ENCODE results near the gene CD320.

DNA sequence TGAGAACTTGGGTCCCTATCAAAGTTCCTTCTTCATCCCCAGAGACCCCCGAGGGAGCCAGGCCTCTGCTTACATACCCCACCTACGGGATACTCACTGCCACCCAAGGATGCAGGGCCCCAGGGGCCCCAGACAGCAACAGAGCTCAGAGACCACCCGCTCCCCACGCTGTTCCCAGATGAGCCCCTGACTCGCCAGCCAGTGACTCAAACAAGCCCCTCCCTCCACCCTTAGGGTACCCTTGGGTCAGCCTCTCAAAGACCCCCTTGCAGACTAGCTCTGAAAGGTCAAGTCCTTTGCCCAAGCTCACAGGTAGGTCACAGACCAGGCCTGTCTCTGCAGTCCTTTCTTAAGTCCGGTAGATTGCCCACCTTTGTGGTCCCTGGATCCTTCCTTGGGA is 45.7 kb downstream of the CD320 start:
- TF ChIP-seq, protein P1, sequence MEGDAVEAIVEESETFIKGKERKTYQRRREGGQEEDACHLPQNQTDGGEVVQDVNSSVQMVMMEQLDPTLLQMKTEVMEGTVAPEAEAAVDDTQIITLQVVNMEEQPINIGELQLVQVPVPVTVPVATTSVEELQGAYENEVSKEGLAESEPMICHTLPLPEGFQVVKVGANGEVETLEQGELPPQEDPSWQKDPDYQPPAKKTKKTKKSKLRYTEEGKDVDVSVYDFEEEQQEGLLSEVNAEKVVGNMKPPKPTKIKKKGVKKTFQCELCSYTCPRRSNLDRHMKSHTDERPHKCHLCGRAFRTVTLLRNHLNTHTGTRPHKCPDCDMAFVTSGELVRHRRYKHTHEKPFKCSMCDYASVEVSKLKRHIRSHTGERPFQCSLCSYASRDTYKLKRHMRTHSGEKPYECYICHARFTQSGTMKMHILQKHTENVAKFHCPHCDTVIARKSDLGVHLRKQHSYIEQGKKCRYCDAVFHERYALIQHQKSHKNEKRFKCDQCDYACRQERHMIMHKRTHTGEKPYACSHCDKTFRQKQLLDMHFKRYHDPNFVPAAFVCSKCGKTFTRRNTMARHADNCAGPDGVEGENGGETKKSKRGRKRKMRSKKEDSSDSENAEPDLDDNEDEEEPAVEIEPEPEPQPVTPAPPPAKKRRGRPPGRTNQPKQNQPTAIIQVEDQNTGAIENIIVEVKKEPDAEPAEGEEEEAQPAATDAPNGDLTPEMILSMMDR (conservative IDR thresholded peaks at IDR 0.05; ENCODE audit: low read depth in 2 of 2) = no peak
- TF ChIP-seq JUNB (IDR thresholded peaks at IDR 0.05; ENCODE audit: unreplicated experiment) (no peak), REST (IDR thresholded peaks at IDR 0.05; ENCODE audit: unreplicated experiment) (no peak), POLR2AphosphoS5 (IDR thresholded peaks at IDR 0.05; ENCODE audit: low read depth) (no peak), EZH2 (IDR thresholded peaks at IDR 0.05; ENCODE audit: low read depth, unreplicated experiment) (no peak), CREB1 (CRISPR knock-in tag; IDR thresholded peaks at IDR 0.05; ENCODE audit: low read depth) (no peak), EZH2phosphoT487 (IDR thresholded peaks at IDR 0.05; ENCODE audit: unreplicated experiment) (no peak)
